Common myeloid progenitor, CD34-positive (primary cell): ENCODE results near the gene MON2.
"Not testable (repeated sequence)": the region's sequence is repeated elsewhere in the genome, so short reads cannot be mapped to it uniquely, and the experiment has no call there.

Source experiments
- CTCF ChIA-PET: fragments of 350-600 bp; sonication (Branson Sonifier 250); formaldehyde crosslinking; loops from one replicate; lab custom pipeline; 2021; ENCODE audit warnings: antibody characterized with exemption; lab: Charles Lee
- POLR2A ChIA-PET: fragments of 350-600 bp; sonication (Branson Sonifier 250); formaldehyde crosslinking; loops from one replicate; lab custom pipeline; 2021; ENCODE audit warnings: antibody characterized with exemption; lab: Charles Lee
- DNase-seq, 3 donors: peaks; one replicate each; pipeline versions ENCODE4 v3.0.0 to v3.0.0-alpha.2; 2013
- H3K27ac ChIP-seq, 2 experiments: 1 replicate in 1 of 2; 2 replicates in 1 of 2; pipeline ENCODE4 v1.7.0; 2013; ENCODE audit warnings: inconsistent platforms in 2 of 2, low read length in 2 of 2, mild to moderate bottlenecking in 2 of 2, low read depth in 1 of 2, moderate library complexity in 1 of 2; ENCODE audit not compliant: severe bottlenecking in 2 of 2, insufficient read depth in 1 of 2, poor library complexity in 1 of 2
- H3K27me3 ChIP-seq, 5 experiments: replicated peaks in 2 of 5; 1 replicate in 3 of 5; 2 replicates in 2 of 5; pipeline versions ENCODE4 v1.6.1 to v1.7.0; 2013; ENCODE audit warnings: low read length in 4 of 5, mild to moderate bottlenecking in 2 of 5, moderate library complexity in 2 of 5, inconsistent platforms in 1 of 5; ENCODE audit not compliant: insufficient read depth in 5 of 5, control insufficient read depth in 4 of 5
- H3K36me3 ChIP-seq, 4 experiments: 1 replicate in 2 of 4; 2 replicates in 2 of 4; pipeline versions ENCODE4 v1.6.1 to v1.7.0; 2013; ENCODE audit warnings: low read length in 3 of 4, control low read depth in 1 of 4, mild to moderate bottlenecking in 1 of 4; ENCODE audit not compliant: control insufficient read depth in 4 of 4, insufficient read depth in 4 of 4
- H3K4me1 ChIP-seq, 4 experiments: 1 replicate in 3 of 4; 2 replicates in 1 of 4; pipeline versions ENCODE4 v1.6.1 to v1.7.1; 2013; ENCODE audit warnings: low read length in 3 of 4, mild to moderate bottlenecking in 3 of 4, control low read depth in 1 of 4, inconsistent platforms in 1 of 4, moderate library complexity in 1 of 4; ENCODE audit not compliant: control insufficient read depth in 4 of 4, insufficient read depth in 4 of 4; ENCODE audit errors: control extremely low read depth in 1 of 4
- H3K4me3 ChIP-seq, 7 experiments: 1 replicate in 4 of 7; 2 replicates in 3 of 7; pipeline versions ENCODE4 v1.5.1 to v1.7.0; 2013; ENCODE audit warnings: mild to moderate bottlenecking in 7 of 7, low read length in 6 of 7, moderate library complexity in 6 of 7, inconsistent platforms in 2 of 7, low read depth in 2 of 7, control low read depth in 1 of 7; ENCODE audit not compliant: insufficient read depth in 4 of 7, control insufficient read depth in 1 of 7; ENCODE audit errors: extremely low read depth in 1 of 7
- H3K9me3 ChIP-seq, 5 experiments: 1 replicate in 4 of 5; 2 replicates in 1 of 5; pipeline versions ENCODE4 v1.6.1 to v1.7.1; 2013; ENCODE audit warnings: low read length in 4 of 5, mild to moderate bottlenecking in 2 of 5, inconsistent platforms in 1 of 5, low read depth in 1 of 5, moderate library complexity in 1 of 5; ENCODE audit not compliant: control insufficient read depth in 4 of 5, insufficient read depth in 2 of 5; ENCODE audit errors: control extremely low read depth in 1 of 5
- WGBS: methylation state at CpG from one replicate; pipeline ENCODE4 v1.1.5; 2013; ENCODE audit not compliant: insufficient coverage; 5-methylcytosine and 5-hydroxymethylcytosine counted together

MON2 gene

DNA sequence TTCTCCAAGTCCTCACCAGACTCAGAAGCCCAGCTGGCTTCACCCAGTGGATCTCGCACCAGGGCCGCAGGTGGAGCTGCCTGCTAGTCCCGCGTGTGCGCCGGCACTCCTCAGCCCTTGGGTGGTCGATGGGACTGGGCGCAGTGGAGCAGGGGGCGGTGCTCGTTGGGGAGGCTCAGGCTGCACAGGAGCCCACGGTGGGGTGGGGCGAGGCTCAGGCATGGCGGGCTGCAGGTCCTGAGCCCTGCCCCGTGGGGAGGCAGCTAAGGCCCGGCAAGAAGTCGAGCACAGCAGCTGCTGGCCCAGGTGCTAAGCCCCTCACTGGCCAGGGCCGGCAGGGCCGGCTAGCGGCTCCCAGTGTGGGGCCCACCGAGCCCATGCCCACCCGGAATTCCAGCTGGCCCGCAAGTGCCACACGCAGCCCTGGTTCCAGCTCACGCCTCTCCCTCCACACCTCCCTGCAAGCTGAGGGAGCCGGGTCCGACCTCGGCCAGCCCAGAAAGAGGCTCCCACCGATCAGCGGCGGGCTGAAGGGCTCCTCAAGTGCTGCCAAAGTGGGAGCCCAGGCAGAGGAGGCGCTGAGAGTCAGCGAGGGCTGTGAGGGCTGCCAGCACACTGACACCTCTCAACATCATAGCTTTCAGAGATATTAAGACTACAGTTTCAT lies 5.3 kb upstream of the MON2 start:
- H3K36me3 ChIP-seq, H3K4me1 ChIP-seq, H3K27me3 ChIP-seq, H3K9me3 ChIP-seq, POLR2A ChIA-PET, DNase-seq, H3K27ac ChIP-seq, H3K4me3 ChIP-seq: not testable (repeated sequence)
- CTCF ChIA-PET: interaction anchor here (1.4 to 1.9 kb wide), 3 partner anchors 11 to 23 kb away, joined by 4 to 5 read pairs (median 5); no protein-coding TSS in a partner anchor
- 99% methylated on average over 27 of the region's 32 CpGs for WGBS

DNA sequence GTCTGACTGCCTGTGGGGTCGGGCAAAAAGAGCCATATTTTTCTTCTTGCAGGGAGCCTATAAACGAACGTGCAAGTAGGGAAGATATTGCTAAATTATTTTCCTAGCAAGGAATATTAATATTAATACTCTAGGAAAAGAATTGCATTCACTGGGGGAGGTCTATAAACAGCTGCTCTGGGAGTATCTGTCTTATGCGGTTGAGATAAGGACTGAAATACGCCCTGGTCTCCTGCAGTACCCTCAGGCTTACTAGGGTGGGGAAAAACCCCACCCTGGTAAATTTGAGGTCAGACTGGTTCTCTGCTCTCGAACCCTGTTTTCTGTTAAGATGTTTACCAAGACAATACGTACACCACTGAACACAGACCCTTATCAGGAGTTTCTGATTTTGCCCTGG lies 3.4 kb upstream of the MON2 start:
- H3K36me3 ChIP-seq, H3K27me3 ChIP-seq, H3K27ac ChIP-seq, POLR2A ChIA-PET, H3K4me3 ChIP-seq, H3K9me3 ChIP-seq: not testable (repeated sequence)
- peaks cover 7 to 18% (median 15%) of the 10 kb centered on the region in 4 experiments for H3K4me1 ChIP-seq
- 100% methylated on average over 4 of the region's 7 CpGs for WGBS
- DNase-seq: peak in 2 of 3 donors; percentile 14 to 30
- CTCF ChIA-PET: interaction anchor here (2.1 kb wide), 1 partner anchor 13 kb away, joined by 4 read pairs; no protein-coding TSS in a partner anchor

DNA sequence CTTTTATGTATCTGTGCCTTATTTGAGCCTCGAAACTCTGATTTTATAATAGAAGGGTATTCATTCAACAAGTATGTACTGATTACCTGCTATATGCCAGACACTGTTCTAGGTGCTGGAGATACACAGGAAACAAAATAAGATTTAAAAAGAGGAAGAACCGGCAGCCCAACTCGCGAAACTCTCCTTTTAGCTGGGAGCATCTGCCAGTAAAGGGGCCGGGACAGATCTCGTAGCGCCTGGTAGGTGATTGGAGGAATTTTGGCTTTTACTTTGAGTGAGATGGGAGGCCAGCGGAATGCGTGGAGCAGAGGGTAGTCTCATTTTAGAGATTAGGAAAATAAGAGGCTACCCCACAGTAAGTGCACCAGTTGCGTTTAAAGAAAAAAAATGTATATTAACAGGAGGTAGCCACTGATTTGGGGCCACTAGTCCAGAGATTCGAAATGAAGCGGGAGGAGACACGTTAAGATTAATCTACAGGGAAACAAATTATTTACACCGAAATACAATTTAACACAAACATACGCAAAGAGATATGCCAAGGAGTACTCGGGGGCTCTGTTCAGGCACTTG lies 520 bp upstream of the MON2 start:
- POLR2A ChIA-PET: interaction anchor here (1.3 kb wide), 2 partner anchors 10 to 308 kb away, joined by 3 read pairs; no protein-coding TSS in a partner anchor
- Histone ChIP-seq H3K4me1 (peaks cover 14 to 28% (median 22%) of the 10 kb centered on the region in 4 experiments), H3K9me3 (peaks cover 0 to 6% (median 3%) of the 10 kb centered on the region in 5 experiments), H3K36me3 (peaks cover 0 to 3% (median 1%) of the 10 kb centered on the region in 4 experiments), H3K27me3 (no peaks in the 10 kb centered on the region), H3K27ac (peak overlapping the region; percentile 58 to 98), H3K4me3 (peak overlapping the region; percentile 94 to 100 (median 98))
- peak; percentile 46 to 80 (median 75) for DNase-seq
- CTCF ChIA-PET: interaction anchor here (0.6 to 3.6 kb wide), 3 partner anchors 28 to 30 kb away, joined by 3 to 13 read pairs (median 4); no protein-coding TSS in a partner anchor
- WGBS: 7% methylated on average over 12 of the region's 16 CpGs

DNA sequence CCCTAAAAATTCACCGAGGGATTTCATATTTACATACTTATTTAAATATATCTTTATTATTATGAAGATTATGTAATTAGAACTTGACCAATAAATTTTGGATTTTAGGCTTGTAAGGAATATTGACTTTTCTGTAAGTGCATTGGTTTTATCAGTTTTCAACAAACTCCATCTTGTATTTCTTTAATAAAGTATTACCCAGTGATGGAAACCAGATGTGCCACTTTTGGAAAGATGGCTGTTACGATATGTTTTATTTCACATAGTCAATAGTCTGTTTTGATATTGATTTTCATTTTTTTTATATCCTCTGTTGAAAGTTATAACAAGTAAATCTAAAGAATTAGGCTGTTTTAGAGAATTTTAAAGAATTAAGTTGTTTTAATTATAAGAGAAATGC lies 1.8 kb downstream of the MON2 start:
- Histone ChIP-seq H3K4me3 (peak overlapping the region in 3 of 7 experiments; percentile 94 to 99 (median 98)), H3K36me3 (peaks cover 0 to 11% (median 4%) of the 10 kb centered on the region in 4 experiments), H3K27me3 (no peaks in the 10 kb centered on the region), H3K9me3 (peaks cover 0 to 5% (median 0%) of the 10 kb centered on the region in 5 experiments), H3K27ac (no peak overlapping the region), H3K4me1 (peaks cover 14 to 34% (median 22%) of the 10 kb centered on the region in 4 experiments)
- no CpG with 5 or more reads among the region's 2 CpGs for WGBS
- POLR2A ChIA-PET: no interaction called here
- no peak for DNase-seq
- CTCF ChIA-PET: interaction anchor here (1.1 to 3.6 kb wide), 3 partner anchors 23 to 34 kb away, joined by 3 to 13 read pairs (median 5); no protein-coding TSS in a partner anchor

DNA sequence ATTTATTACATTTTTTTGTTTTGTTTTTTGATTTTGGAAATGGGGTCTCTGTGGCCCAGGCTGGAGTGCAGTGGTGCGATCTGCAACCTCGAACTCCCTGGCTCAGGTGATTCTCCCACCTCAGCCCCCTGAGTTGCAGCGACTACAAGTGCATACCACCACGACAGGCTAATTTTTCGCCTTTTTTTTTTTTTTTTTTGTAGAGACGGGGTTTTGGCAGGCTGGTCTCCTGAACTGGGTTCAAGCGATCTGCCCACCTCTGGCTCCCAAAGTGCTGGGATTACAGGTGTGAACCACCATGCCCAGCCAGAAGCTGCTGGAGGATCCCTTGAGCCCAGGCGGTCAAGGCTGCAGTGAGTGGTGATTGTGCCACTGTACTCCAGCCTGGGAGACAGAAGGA lies 2.3 kb downstream of the MON2 start:
- 98% methylated on average over 6 of the region's 8 CpGs for WGBS
- Histone ChIP-seq H3K4me1 (peaks cover 14 to 34% (median 22%) of the 10 kb centered on the region in 4 experiments), H3K27me3 (no peaks in the 10 kb centered on the region), H3K27ac (no peak overlapping the region), H3K9me3 (peaks cover 0 to under 1% (median 0%) of the 10 kb centered on the region in 5 experiments), H3K36me3 (peaks cover 0 to 14% (median 5%) of the 10 kb centered on the region in 4 experiments), H3K4me3 (peak overlapping the region in 4 of 7 experiments; percentile 23 to 99 (median 38))
- ChIA-PET CTCF (interaction anchor here (0.6 to 1.1 kb wide), 2 partner anchors 28 to 34 kb away, joined by 3 read pairs; no protein-coding TSS in a partner anchor), POLR2A (no interaction called here)
- DNase-seq: no peak

DNA sequence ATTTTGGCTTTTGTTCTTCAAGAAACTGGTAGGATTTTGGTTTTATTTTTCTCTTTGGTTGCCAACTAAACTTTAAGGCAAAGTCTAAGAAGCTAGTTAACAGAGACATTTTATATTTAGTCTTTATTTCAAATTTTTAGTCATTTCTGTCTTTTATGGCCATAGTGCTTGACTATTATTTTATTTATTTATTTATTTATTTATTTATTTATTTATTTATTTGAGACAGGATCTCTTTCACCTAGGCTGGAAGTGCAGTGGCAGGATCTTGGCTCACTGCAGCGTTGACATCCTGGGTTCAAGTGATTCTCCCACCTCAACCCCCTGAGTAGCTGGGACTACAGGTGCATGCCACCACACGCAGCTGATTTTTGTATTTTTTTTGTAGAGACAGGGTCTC lies 3.1 kb downstream of the MON2 start:
- ChIA-PET POLR2A (no interaction called here), CTCF (interaction anchor here (0.6 to 1.4 kb wide), 4 partner anchors 11 to 35 kb away, joined by 3 to 7 read pairs (median 3); no protein-coding TSS in a partner anchor)
- WGBS: 100% methylated on average over 2 of the region's 2 CpGs
- peaks cover 14 to 34% (median 22%) of the 10 kb centered on the region in 4 experiments for H3K4me1 ChIP-seq
- H3K9me3 ChIP-seq: no peaks in the 10 kb centered on the region
- no peak overlapping the region for H3K27ac ChIP-seq
- H3K36me3 ChIP-seq: peaks cover 0 to 14% (median 5%) of the 10 kb centered on the region in 4 experiments
- H3K4me3 ChIP-seq: no peak overlapping the region
- DNase-seq: no peak
- no peaks in the 10 kb centered on the region for H3K27me3 ChIP-seq
